ENCODE results near the gene NOP9. TPM values are rescaled to one million over a fixed set of nuclear protein-coding genes. Genes with fewer than 3 reads are reported as not detected.
A peak's percentile ranks its signal among the peaks of the same experiment; 100 is the strongest.

The NOP9 gene
- total and polyA plus RNA-seq, 9 of the 15 experiments (the other 6 are each of a cell fraction or from before 2014, with no cell fraction given): 1.0 to 27.9 (median 15.1) TPM

- TF ChIP-seq CHD4 (IDR thresholded peaks at IDR 0.05; ENCODE audit: insufficient read depth, insufficient replicate concordance, low read depth, low read length, poor library complexity, severe bottlenecking): no peak
- no peak for TF ChIP-seq PRPF4 (IDR thresholded peaks at IDR 0.05; ENCODE audit: insufficient read depth, low read depth, low read length, poor library complexity, severe bottlenecking)
- TF ChIP-seq RBM39 (optimal IDR thresholded peaks at IDR 0.05; ENCODE audit: low read depth, low read length): no peak
- TF ChIP-seq, protein P1, sequence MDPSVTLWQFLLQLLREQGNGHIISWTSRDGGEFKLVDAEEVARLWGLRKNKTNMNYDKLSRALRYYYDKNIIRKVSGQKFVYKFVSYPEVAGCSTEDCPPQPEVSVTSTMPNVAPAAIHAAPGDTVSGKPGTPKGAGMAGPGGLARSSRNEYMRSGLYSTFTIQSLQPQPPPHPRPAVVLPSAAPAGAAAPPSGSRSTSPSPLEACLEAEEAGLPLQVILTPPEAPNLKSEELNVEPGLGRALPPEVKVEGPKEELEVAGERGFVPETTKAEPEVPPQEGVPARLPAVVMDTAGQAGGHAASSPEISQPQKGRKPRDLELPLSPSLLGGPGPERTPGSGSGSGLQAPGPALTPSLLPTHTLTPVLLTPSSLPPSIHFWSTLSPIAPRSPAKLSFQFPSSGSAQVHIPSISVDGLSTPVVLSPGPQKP (CRISPR knock-in tag; IDR thresholded peaks at IDR 0.05): no peak
- TF ChIP-seq ZBTB33 (CRISPR knock-in tag; IDR thresholded peaks at IDR 0.05): no peak
- TF ChIP-seq NCOA6 (IDR thresholded peaks at IDR 0.05): no peak
- no peak for TF ChIP-seq ZNF23 (CRISPR knock-in tag; IDR thresholded peaks at IDR 0.05)
- TF ChIP-seq MXI1 (IDR thresholded peaks at IDR 0.05; ENCODE audit: low read depth, low read length): peak; percentile 46; the same call in 1 of the 2 replicates
- no peak for TF ChIP-seq RBM25 (IDR thresholded peaks at IDR 0.05; ENCODE audit: low read depth, low read length, severe bottlenecking)
- TF ChIP-seq ATF2 (CRISPR knock-in tag; IDR thresholded peaks at IDR 0.05): no peak
- TF ChIP-seq ERF (CRISPR knock-in tag; IDR thresholded peaks at IDR 0.05): no peak
- no peak for TF ChIP-seq THRB (CRISPR knock-in tag; conservative IDR thresholded peaks at IDR 0.05)
- TF ChIP-seq RNF2 (IDR thresholded peaks at IDR 0.05): no peak
- TF ChIP-seq HINFP (tag; conservative IDR thresholded peaks at IDR 0.05; ENCODE audit: low read depth): no peak
Measured at GRCh38 chr14:24271134-24271833, 28.4 kb upstream of the NOP9 start, which contains the start of gene RABGGTA (continued).
